Activated CD4-positive, alpha-beta T cell treated with anti-CD3 and anti-CD28 coated beads, Interleukin-2, amount 10 ng/mL, durations not matched to agents 24 days and 14 days (primary cell): ENCODE data around the gene LCMT2. TPM values are rescaled to one million over a fixed set of nuclear protein-coding genes. Genes with fewer than 3 reads are reported as not detected.
"Not testable (repeated sequence)": the region's sequence is repeated elsewhere in the genome, so short reads cannot be mapped to it uniquely, and the experiment has no call there.

ENCODE experiments used
- DNase-seq: peaks from one replicate; pipeline ENCODE4 v3.0.0; 2022
- H3K27ac Mint-ChIP-seq: one replicate; pipeline ENCODE4 v1.8.0; 2022; ENCODE audit warnings: mild to moderate bottlenecking, mixed read lengths
- H3K27me3 Mint-ChIP-seq: one replicate; pipeline ENCODE4 v1.8.0; 2022; ENCODE audit warnings: mixed read lengths
- H3K36me3 Mint-ChIP-seq: one replicate; pipeline ENCODE4 v1.8.0; 2022; ENCODE audit warnings: low read depth, mild to moderate bottlenecking, mixed read lengths
- H3K4me1 Mint-ChIP-seq: one replicate; pipeline ENCODE4 v1.8.0; 2021; ENCODE audit warnings: mixed read lengths
- H3K4me3 Mint-ChIP-seq: one replicate; pipeline ENCODE4 v1.8.0; 2022; ENCODE audit warnings: mild to moderate bottlenecking, moderate library complexity, mixed read lengths
- H3K9me3 Mint-ChIP-seq: one replicate; pipeline ENCODE4 v1.8.0; 2021; ENCODE audit warnings: mixed read lengths
- intact Hi-C: fragments of 100-400 bp; cut with micrococcal nuclease; formaldehyde crosslinking; loops from one replicate; pipeline ENCODE4 v1.15.1; 2023
- total RNA-seq: library from RNA; stranded (reverse); gene quantifications from 2 replicates; pipeline ENCODE4 v1.2.3, GENCODE V29; 2022

LCMT2 gene
- total RNA-seq, 1 donor from 2014 or later, result 16.0 TPM

GRCh38 chr15:43293432-43293831, 36.9 kb downstream of the LCMT2 start:
- intact Hi-C loops, result no loop called here
- Mint-ChIP-seq H3K4me3 (no peak overlapping the region), H3K9me3 (no peaks in the 10 kb centered on the region), H3K27me3 (peaks cover 58% of the 10 kb centered on the region), H3K36me3 (no peaks in the 10 kb centered on the region), H3K4me1 (no peaks in the 10 kb centered on the region), H3K27ac (no peak overlapping the region)
- DNase-seq, result no peak

DNA sequence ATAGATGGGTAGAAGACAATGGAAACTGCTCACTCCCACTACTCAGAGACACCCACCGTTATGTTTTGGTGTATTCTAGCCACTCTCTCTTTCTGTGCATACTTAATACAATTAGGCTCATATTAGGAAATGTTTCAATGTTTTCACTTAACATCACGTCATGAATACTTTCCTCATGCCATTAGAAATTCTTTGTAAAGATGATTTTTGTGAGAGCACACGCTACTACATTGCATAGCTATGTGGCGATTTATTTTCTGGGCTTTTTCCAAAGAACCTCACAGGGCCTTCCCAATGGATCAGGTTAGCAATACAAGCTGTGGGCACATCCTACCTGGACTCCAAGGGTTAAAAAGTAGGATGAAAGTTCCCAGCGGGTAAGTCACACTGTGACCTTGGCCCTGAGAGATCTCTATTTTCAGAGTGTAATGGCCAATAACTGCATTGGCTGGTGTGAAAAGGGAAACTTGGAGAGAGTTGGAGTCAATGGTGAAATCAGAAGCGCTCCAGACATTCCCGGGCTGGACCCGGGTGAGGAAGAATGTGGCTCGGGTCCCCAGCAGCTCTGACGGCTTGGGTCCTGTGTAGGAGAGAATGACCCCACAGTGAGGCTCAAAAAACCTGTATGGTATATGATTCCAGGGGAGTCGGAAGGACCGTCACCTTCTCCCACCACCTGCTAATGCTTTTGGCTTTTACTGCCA, 37.8 kb downstream of the LCMT2 start:
- H3K4me3 Mint-ChIP-seq, result no peak overlapping the region
- DNase-seq, result no peak
- H3K4me1 Mint-ChIP-seq, result no peaks in the 10 kb centered on the region
- no peak overlapping the region for H3K27ac Mint-ChIP-seq
- no peaks in the 10 kb centered on the region for H3K36me3 Mint-ChIP-seq
- peaks cover 57% of the 10 kb centered on the region for H3K27me3 Mint-ChIP-seq
- no peaks in the 10 kb centered on the region for H3K9me3 Mint-ChIP-seq
- intact Hi-C loops, result no loop called here

DNA sequence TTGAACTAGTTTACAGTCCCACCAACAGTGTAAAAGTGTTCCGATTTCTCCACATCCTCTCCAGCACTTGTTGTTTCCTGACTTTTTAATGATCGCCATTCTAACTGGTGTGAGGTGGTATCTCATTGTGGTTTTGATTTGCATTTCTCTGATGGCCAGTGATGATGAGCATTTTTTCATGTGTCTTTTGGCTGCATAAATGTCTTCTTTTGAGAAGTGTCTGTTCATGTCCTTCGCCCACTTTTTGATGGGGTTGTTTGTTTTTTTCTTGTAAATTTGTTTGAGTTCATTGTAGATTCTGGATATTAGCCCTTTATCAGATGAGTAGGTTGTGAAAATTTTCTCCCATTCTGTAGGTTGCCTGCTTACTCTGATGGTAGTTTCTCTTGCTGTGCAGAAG, 40.7 kb downstream of the LCMT2 start:
- peaks cover 43% of the 10 kb centered on the region for H3K27me3 Mint-ChIP-seq
- intact Hi-C loops, result not testable (repeated sequence)

GRCh38 chr15:43287254-43287653, 43.1 kb downstream of the LCMT2 start:
- Mint-ChIP-seq H3K27me3 (peaks cover 25% of the 10 kb centered on the region), H3K27ac (no peak overlapping the region), H3K9me3 (no peaks in the 10 kb centered on the region), H3K4me1 (peaks cover 6% of the 10 kb centered on the region), H3K36me3 (no peaks in the 10 kb centered on the region), H3K4me3 (no peak overlapping the region)
- DNase-seq, result no peak
- intact Hi-C loops, result no loop called here

More for the DNA sequence above, 40.7 kb downstream of the LCMT2 start:
- H3K9me3 Mint-ChIP-seq, H3K4me3 Mint-ChIP-seq, H3K36me3 Mint-ChIP-seq, H3K4me1 Mint-ChIP-seq, DNase-seq, H3K27ac Mint-ChIP-seq: not testable (repeated sequence)

- H3K36me3 Mint-ChIP-seq, result no peaks in the 10 kb centered on the region
- intact Hi-C loops, result no loop called here
- H3K4me1 Mint-ChIP-seq, result peaks cover 6% of the 10 kb centered on the region
- no peak overlapping the region for H3K4me3 Mint-ChIP-seq
- DNase-seq, result no peak
- H3K27ac Mint-ChIP-seq, result no peak overlapping the region
- H3K27me3 Mint-ChIP-seq, result peaks cover 14% of the 10 kb centered on the region
- no peaks in the 10 kb centered on the region for H3K9me3 Mint-ChIP-seq
Measured at GRCh38 chr15:43286074-43286473, 44.3 kb downstream of the LCMT2 start.

GRCh38 chr15:43285609-43286037, 44.8 kb downstream of the LCMT2 start:
- intact Hi-C loops, result loop anchor here (1.0 kb wide), 1 partner anchor 60 kb away; no protein-coding TSS in a partner anchor
- Mint-ChIP-seq H3K9me3 (no peaks in the 10 kb centered on the region), H3K27ac (no peak overlapping the region), H3K27me3 (peaks cover 10% of the 10 kb centered on the region), H3K4me3 (no peak overlapping the region), H3K4me1 (peaks cover 6% of the 10 kb centered on the region), H3K36me3 (no peaks in the 10 kb centered on the region)
- peak; percentile 90 for DNase-seq

- H3K4me1 Mint-ChIP-seq, result peaks cover 6% of the 10 kb centered on the region
- no peak for DNase-seq
- intact Hi-C loops, result no loop called here
Measured at GRCh38 chr15:43283526-43283925, 46.8 kb downstream of the LCMT2 start.

GRCh38 chr15:43281926-43282602, 48.3 kb downstream of the LCMT2 start:
- H3K4me1 Mint-ChIP-seq, result peaks cover 6% of the 10 kb centered on the region
- no peaks in the 10 kb centered on the region for H3K9me3 Mint-ChIP-seq
- H3K27me3 Mint-ChIP-seq, result peaks cover 1% of the 10 kb centered on the region
- no peak overlapping the region for H3K4me3 Mint-ChIP-seq
- no peak for DNase-seq
- no peak overlapping the region for H3K27ac Mint-ChIP-seq
- no peaks in the 10 kb centered on the region for H3K36me3 Mint-ChIP-seq
- intact Hi-C loops, result no loop called here

More at GRCh38 chr15:43283526-43283925, 46.8 kb downstream of the LCMT2 start:
- Mint-ChIP-seq H3K9me3 (no peaks in the 10 kb centered on the region), H3K4me3 (no peak overlapping the region), H3K36me3 (no peaks in the 10 kb centered on the region), H3K27ac (no peak overlapping the region), H3K27me3 (peaks cover 7% of the 10 kb centered on the region)

DNA sequence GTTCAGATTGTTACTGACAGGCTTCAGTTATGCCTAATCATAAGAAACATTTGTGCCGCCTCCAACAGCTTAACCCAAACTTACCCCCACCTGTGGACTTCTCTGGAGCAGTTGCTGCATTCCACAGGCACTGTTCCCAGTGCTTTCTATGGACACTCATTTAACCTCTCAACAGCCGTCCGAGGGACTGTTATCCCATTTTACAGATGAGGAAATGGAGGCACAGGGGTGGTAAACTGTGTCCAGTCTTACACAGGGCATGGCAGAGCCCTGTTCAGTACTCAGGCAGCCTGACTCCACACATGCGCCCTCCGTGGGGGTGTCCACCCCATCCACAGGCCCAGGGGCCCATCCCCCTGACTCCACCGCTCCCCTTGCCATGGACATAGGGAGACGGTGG, 49.4 kb downstream of the LCMT2 start:
- H3K4me1 Mint-ChIP-seq, result peaks cover 6% of the 10 kb centered on the region
- intact Hi-C loops, result no loop called here
- H3K27me3 Mint-ChIP-seq, result peaks cover 1% of the 10 kb centered on the region

DNA sequence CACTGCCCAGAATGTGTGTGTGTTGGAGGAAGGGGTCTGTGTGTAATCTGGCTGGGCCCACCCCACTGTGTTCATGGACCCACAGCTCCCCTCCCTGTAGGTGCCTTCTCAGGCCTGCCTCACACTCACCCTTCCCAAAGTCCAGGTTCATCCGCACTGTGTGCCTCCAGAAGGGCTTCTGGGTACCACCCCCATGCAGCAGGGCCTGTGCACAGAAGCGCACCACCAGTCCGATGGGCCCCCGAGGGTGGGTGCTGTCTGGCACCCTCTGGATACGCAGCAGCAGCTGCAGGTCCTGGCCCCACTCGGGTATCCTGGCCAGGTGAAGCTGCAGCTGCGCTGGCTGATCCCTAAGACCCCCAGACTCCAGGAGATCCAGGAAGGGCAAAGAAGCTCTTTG, 50.9 kb downstream of the LCMT2 start:
- no peak overlapping the region for H3K4me3 Mint-ChIP-seq
- H3K27me3 Mint-ChIP-seq, result no peaks in the 10 kb centered on the region
- intact Hi-C loops, result no loop called here
- H3K4me1 Mint-ChIP-seq, result peaks cover 4% of the 10 kb centered on the region
- H3K9me3 Mint-ChIP-seq, result no peaks in the 10 kb centered on the region
- no peaks in the 10 kb centered on the region for H3K36me3 Mint-ChIP-seq
- no peak for DNase-seq
- H3K27ac Mint-ChIP-seq, result no peak overlapping the region

More for the DNA sequence above, 49.4 kb downstream of the LCMT2 start:
- no peak overlapping the region for H3K4me3 Mint-ChIP-seq
- H3K36me3 Mint-ChIP-seq, result no peaks in the 10 kb centered on the region
- no peaks in the 10 kb centered on the region for H3K9me3 Mint-ChIP-seq
- no peak overlapping the region for H3K27ac Mint-ChIP-seq
- no peak for DNase-seq

- Mint-ChIP-seq H3K27ac (no peak overlapping the region), H3K4me3 (no peak overlapping the region), H3K4me1 (no peaks in the 10 kb centered on the region), H3K27me3 (no peaks in the 10 kb centered on the region), H3K36me3 (no peaks in the 10 kb centered on the region), H3K9me3 (no peaks in the 10 kb centered on the region)
- no peak for DNase-seq
- intact Hi-C loops, result no loop called here
Measured at GRCh38 chr15:43278869-43279268, 51.5 kb downstream of the LCMT2 start.

DNA sequence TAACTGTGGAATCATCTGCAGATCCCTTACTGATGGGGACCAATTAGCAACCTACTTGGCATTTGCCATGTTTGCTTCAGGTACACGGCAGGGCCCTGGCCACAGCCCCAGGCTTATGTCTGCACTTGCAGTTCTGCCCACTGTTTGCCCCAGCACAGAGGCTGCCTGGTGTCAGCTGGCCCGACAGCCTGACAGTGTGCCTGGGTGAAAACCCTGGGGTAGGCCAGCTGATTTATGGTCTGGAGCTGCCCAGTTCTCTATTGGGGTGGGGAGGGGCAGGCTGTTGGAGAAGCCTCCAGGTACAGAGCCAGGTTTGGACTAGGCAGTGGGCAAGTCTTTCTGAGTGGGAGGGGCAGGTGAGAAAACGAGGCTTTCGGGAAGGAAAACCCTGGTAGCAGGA, 52.5 kb downstream of the LCMT2 start:
- H3K4me3 Mint-ChIP-seq, result no peak overlapping the region
- no peak for DNase-seq
- no peaks in the 10 kb centered on the region for H3K36me3 Mint-ChIP-seq
- no peaks in the 10 kb centered on the region for H3K9me3 Mint-ChIP-seq
- H3K4me1 Mint-ChIP-seq, result peaks cover 2% of the 10 kb centered on the region
- H3K27ac Mint-ChIP-seq, result no peak overlapping the region
- no peaks in the 10 kb centered on the region for H3K27me3 Mint-ChIP-seq
- intact Hi-C loops, result no loop called here

DNA sequence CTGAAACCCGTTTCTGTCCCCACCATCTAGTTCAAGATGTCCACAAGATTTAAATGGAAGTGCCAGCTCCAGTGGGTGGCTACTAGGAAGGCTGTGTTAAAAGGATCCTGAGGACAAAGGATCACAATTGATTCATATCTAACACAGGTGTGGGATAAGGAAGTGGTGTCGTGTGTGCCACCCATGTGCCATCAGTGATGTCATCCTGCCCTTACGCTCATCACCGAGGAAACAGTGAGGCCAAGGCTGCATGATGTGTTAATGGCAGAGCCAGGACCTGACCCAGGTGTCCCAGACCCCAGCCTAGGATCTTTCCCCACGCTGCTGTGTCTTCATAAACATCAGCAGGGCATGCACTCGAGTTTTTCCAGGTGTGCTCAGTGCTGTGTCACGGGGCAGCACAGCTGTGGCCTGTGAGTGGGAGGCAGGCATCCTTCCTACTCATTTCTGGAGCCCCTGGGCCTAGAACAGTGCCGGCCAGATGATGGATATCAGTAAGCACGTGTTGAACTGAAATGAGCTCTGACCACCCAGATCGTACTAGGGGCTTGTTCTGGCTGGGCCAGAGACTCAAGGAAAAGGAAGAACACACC, 53.0 kb downstream of the LCMT2 start:
- no peak overlapping the region for H3K4me3 Mint-ChIP-seq
- H3K4me1 Mint-ChIP-seq, result peaks cover 2% of the 10 kb centered on the region
- no peaks in the 10 kb centered on the region for H3K9me3 Mint-ChIP-seq
- intact Hi-C loops, result no loop called here
- no peaks in the 10 kb centered on the region for H3K36me3 Mint-ChIP-seq
- H3K27me3 Mint-ChIP-seq, result no peaks in the 10 kb centered on the region
- no peak overlapping the region for H3K27ac Mint-ChIP-seq
- DNase-seq, result no peak

- DNase-seq, result no peak
- H3K4me1 Mint-ChIP-seq, result peaks cover 2% of the 10 kb centered on the region
- H3K36me3 Mint-ChIP-seq, result no peaks in the 10 kb centered on the region
- H3K27ac Mint-ChIP-seq, result no peak overlapping the region
- no peak overlapping the region for H3K4me3 Mint-ChIP-seq
- intact Hi-C loops, result no loop called here
- no peaks in the 10 kb centered on the region for H3K9me3 Mint-ChIP-seq
- no peaks in the 10 kb centered on the region for H3K27me3 Mint-ChIP-seq
Measured at GRCh38 chr15:43276563-43277200, 53.7 kb downstream of the LCMT2 start.
